NOMO-1 treated with DMSO at 0.1 percent for 48 hours (cell line): Measurements from ENCODE around the gene TFPI.
A peak's percentile ranks its signal among the peaks of the same experiment; 100 is the strongest.

Experiments
- DNase-seq: peaks from one replicate; lab custom pipeline; 2025; ENCODE audit not compliant: unreplicated experiment; lab: John Stamatoyannopoulos, UW

Gene TFPI

DNA sequence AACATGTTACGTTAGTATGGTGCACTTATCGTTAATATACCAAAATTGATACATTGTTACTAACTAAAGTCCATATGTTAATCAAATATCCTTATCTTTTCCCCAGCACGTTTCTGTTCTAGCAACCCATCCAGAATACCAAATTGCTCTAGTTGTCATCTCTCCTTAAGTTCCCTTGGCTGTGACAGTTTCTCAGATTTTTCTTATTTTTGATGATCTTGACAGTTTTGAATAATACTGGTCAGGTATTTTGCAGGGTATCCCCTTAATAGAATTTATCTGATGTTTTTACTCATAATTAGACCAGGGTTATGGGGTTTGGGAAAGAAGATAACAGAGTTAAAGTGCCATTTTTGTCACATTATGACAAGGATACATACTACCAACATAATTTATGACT, 47.8 kb downstream of the TFPI start:
- no peak for DNase-seq

DNA sequence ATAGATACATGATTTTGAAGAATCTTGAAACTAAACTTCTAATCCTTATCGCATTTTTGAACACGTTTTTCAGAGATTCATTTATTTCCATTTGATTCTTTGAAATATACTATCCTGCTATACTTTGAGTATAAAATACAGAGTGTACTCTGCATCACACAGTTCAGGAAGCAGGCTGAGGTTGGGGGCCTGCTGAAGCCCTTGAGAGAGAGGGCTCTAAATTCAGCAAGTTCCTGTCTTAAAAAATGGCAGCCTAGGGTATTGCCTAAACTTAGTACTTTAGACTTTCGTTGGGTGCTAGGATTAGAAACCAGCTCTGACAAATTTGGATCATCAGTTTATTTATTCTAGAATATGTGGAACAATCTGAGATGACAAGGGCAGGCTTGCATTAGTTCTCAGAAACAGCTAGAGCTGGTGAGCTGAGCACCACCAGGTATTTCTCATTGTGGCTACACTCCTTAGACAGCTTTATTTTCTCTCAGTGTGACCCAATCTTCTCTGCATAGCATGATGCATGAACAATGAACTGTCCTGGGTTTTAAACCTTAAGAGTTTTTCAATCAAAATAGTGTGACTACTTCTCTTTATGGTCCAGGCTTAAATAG, 49.1 kb downstream of the TFPI start:
- no peak for DNase-seq

DNA sequence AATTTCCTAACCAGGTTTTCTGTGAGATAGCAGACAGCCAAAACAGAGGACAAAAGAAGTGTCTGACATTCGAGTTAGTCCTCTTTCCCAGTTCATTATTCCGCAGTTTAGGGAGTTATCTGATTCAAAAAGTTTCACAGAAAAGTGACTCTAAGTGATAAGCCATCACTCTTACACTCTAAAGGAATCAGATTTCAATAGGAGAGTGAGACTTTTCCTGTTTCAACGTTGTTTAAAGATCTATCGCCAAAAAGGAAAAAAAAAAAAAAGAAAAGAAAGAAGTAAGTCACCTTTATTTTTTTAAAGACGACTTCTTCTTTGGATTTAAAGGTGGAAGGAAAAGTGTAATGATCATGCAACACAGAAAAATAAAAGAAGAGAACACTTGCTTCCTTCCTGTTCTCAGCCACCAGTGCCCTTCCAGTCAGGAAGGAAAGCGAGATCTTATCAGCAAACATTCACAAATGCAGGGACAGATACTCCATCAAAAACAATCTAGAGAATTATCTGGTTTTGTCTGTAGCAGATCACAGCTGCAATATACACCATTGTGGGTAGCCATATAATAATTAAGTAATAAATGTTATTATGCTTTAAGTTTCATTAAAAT, 49.8 kb downstream of the TFPI start:
- no peak for DNase-seq

DNA sequence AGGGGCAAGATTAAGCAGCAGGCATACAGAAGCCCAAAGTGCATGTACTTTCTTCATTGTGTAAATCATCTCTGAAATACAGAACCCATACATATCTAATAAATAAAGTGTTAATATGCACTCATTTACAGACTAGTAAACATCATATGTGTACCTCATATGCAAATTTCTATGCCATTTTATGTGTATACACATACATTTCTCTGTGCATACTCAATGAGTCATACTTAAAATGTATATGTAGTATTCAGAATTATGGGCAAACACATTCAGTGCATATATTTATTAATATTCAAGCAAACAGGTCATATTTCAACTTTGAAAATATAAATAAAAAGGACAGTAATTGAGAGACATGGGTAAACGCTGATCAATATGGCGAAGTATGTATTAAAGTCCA, 50.5 kb downstream of the TFPI start:
- no peak for DNase-seq

DNA sequence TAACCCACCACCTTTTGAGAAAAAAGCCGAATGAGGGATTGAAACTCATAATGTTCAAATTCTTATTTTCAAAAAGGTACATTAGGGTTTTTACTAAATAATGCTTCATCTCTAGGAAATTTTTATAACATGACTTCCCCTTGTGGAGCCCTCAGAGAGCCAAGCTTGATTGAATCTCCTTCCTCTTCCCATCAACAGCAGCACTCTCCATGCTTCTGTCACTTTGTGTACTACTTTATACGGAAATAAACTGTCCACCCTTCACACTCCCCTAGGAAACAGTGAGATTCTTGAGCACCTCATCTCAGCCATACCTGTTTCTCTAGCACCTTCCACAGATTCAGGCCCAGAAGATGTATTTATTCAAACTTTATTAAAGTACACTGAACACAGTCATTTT, 51.8 kb downstream of the TFPI start:
- no peak for DNase-seq

DNA sequence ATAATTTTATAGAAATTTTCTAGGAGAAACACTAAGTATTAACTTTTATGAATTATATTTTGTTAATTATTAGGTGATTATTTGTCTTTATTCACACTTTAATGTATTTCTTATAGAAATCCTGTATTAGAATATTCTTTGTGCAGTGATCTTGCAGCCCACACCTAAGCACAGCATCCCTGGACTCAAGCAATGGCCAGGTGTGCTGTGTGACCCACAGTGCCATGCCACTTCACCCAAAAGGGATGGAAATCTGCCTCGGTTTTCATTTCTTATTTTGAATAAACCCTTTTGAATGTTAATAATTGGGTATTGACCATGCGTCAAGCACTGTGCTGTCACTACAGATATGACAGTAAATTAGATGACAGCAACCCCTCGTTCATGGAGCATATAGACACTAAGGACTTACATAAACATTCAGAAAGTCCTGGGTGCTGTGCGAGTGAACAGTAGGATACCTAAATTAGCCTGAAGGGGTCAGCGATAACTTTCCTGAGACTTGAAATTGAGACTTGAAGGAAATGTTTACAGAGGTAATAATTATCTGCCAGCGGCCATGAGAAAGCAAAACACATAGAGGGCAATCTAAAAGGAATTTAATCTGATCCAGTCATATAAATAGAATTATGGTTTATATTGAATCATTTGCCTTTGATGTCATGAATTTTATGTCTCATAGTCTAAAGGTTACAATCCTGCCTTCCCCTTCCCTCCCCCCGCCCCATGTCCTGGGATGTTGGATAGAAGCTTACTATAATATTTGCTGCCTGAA, 53.5 kb downstream of the TFPI start:
- DNase-seq, result no peak

DNA sequence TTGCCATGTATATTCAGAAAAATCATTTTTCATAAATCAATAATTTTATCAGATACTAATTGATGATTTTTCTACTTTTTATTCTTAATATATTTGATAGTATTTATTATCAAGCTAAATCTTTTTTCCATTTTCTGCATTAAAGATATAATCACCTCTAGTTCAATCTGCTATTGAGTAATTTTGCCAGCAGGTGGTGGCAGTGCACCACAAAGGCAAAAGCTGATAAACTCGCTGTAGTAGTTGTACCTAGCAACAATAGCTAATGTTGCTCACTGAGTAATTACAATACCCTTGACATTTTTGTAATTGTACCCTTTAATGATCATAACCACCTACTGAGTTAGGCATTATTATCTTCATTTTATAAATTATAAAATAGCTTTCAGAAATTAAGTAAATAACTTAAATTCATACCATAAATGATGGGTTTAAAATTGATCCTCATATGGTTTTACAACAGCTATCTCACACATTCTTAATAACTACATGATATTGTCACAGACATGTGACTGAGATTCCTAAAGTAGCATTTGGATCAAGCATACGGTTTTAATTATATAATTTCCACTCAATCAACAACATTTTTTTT, 54.2 kb downstream of the TFPI start:
- DNase-seq, result peak; percentile 3

DNA sequence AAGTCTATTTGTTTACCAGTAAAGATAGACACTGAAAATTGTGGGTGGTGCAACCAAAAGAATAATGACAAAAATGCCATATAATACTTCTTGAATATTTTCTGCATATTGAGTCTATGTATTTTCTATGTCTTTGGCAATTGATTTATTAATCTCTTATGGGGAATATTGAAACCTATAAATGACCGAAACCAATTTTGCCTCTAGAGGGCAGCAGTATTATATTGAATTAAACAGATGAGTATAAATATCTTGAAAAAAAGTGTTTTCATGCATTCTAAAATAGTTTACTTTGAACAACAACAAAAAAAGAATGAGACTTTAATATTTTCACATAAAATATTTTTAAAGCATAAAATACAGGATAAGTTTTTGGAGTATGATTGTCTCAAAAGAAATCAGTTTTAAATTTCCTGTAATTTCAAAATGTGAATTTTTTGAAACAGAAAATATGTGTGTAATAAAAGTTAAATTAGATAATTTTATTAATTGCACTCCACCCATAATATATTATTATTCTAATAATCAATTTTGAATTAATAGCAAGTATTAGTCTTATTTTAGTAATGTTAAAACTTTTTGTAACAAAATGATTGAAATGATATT, 56.3 kb downstream of the TFPI start:
- DNase-seq, result no peak

DNA sequence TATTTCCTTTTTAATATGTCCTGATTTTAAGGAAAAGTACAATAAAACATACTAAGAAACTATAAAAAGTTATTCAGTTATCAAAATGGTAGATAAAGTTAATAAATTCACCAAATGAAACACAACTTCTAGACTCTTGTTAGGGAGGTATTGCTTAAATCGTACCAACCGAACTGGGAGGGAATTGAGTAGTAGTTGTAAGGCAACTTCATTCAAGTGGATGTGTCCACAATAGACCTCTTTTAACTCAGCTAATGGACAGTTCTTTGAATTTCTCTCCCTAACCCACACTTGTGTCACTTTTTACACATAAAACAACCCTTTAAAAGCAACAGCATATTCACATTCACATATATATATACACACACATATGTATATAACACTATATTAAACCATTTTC, 57.1 kb downstream of the TFPI start:
- no peak for DNase-seq

DNA sequence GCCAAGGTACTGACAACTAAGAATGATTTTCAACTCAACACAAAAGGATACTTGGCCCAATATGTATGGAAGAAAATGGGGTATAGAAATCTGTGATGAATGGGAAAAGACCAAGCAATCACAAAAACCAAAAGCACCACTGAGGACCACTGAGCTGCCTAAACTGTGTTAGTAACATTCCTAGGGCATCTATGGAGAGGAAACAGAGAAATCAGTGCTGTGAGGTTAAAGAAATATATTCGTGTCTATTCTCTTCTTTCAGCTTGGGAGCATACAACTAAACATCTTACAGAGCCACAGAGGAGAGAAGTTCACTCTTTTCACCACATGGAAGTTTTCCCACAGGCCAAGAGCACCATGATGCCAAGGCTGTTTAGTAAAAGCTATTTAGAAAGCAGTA, 58.9 kb downstream of the TFPI start:
- no peak for DNase-seq

DNA sequence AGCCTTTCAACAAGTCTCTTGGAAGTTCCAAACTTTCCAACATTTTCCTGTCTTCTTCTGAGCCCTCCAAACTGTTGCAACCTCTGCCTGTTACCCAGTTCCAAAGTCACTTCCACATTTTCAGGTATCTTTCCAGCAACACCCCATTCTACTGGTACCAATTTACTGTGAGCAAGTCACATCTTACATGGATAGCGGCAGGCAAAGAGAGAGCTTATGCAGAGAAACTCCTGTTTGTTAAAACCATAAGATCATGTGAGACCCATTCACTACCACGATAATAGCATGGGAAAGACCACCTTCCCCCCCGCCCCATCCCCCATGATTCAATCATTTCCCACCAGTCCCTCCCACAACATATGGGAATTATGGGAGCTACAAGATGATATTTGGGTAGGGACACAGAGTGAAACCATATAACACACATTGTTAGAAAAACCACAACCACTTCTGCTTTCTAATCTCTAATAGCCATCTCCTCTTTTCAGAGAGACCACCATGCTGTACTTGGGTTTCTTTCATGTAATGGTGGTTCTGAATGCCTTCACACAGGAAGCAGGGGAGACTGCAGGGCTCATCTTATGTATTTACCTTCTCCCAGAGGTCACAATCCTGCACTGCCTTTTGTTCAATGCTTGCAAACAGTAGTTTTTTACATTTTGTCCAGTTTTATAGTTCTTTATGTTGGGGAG, 60.2 kb downstream of the TFPI start:
- no peak for DNase-seq

DNA sequence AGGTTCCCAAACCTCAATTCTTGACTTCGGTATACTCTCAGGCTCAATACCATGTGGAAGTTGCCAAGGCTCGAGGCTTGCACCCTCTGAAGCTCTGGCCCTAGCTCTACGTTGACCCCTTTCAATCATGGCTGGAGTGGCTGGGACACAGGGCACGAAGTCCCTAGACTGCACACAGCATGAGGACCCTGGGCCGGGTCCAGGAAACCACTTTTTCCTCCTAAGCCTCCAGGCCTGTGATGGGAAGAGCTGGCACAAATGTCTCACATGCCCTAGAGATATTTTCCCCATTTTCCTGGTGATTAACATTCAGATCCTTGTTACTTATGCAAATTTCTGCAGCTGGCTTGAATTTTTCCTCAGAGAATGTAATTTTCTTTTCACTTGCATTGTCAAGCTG, 61.1 kb downstream of the TFPI start:
- DNase-seq, result no peak

DNA sequence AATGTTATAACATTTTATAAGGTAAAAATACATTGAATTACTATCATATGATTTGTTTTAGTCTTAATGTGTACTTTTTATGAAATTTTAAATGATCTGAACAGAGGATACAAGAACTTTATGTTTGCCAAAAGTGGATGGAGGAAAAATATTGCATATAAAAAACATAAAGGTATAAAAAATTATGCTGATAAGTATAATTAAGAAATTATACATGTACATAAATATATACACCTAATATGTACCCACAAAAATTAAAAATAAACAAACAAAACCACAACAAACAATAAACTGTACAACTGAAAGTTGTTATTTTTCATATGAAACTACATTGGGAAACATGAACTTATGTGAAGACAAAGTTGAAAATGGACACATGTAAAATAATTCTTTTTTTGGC, 68.0 kb downstream of the TFPI start:
- no peak for DNase-seq

DNA sequence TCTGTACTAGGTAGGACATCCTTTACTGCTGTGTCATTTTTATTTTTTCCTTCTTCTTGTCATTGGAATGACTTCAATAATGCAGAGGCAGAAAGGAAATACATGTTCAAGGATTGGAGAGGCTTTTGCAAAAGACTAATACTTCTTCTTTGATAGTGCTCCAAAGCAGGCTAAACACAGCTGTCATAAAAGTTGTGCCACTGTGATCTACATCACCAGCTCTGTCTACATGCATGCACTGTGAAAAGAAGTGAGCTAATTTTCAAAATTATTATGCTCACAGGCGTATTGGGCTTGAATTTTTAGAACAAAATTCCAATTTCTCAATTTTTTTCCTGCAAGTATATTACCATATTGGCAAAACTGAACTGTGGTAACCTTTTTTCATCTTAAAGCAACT, 68.7 kb downstream of the TFPI start:
- DNase-seq, result no peak

DNA sequence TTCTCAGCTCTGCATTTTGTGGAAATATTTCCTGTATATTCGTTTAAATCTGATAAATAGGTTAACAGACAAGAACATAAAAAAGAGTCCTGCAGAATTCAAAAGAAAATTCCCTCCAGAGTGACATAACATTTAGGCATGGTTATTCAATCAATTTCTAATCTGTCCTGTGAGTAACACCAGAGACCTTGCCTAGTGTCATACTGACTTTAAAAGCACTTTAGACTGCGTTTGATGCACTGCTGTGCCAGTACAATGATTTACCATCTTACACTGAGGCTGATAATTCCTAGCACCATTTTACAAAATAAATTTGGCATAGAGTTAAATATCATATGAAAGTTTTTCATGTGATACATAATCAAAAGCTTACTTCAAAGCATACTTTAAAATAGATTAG, 70.7 kb downstream of the TFPI start:
- DNase-seq, result no peak

DNA sequence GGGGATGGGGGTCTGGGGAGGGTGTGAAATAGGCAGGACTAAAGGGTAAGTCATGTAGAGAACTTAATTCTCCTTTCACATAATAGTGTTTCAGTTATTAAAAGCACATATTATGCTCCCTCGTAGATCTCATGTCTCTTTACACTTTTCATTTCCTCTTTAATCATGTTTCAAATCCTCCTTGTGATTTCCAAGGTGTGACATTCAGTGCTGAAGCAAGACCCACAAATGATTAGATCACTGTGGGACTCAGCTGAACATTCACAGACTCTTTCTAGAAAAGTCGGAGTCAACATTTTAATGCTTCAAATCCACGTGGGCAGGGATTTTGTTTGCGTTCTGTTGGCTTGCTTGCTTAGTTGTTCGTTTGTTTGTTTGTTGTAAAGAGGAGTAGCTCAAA, 71.4 kb downstream of the TFPI start:
- DNase-seq, result no peak

DNA sequence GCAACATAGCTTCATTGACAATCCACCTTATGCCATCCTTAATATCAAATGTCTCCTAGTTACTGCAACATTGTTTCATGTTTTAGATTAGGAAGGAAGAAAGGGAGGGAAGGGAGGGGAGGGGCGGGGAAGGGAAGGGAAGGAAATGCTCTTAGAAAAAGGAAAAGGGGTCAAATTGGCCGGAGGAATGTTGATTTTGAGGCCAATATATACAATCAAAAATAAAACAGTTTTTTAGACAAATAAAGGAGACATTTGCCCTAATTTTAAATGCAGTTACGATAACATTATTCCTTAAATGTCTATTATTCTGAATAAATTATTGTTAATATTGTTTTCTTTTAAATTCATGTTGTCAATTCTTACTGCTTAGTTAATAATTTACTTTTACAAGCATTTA, 72.7 kb downstream of the TFPI start:
- DNase-seq, result no peak

DNA sequence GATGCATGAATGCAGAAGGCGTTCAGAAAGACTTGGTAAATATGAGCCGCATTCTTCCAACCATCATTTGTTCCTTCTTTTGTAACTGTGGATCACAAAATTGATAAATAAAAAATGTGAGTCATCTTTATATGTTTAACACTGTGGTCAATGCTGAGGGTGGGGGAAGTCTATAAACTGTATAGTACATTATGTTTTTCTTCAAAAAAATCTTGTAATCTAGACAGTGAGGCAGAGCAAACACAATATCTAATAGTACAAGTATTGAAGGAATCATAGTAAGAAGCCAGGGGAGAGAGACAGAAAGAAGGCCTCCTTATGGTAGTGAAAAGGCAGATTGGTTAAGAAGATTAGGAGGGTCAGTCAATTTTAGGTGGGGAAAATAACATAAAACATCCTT, 75.5 kb downstream of the TFPI start:
- DNase-seq, result no peak

DNA sequence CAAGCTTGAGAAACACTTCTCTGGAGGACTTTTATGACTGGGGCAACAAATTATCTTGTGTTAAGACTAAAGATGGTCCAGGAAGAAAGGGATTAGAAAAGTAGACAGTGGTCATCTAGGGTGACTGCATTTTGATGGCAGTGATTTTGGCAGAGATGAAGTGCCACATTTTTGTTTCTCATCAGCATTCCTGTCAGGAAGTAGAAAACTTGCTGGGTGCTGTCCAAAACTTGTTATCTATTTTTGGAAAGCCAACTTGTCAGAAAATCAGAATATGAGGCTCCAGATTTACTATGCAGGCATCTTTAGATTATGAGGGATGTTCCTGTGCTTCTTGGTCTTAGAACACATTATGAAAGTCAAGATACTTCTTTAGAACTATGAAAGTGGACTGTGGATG, 77.2 kb downstream of the TFPI start:
- DNase-seq, result no peak

DNA sequence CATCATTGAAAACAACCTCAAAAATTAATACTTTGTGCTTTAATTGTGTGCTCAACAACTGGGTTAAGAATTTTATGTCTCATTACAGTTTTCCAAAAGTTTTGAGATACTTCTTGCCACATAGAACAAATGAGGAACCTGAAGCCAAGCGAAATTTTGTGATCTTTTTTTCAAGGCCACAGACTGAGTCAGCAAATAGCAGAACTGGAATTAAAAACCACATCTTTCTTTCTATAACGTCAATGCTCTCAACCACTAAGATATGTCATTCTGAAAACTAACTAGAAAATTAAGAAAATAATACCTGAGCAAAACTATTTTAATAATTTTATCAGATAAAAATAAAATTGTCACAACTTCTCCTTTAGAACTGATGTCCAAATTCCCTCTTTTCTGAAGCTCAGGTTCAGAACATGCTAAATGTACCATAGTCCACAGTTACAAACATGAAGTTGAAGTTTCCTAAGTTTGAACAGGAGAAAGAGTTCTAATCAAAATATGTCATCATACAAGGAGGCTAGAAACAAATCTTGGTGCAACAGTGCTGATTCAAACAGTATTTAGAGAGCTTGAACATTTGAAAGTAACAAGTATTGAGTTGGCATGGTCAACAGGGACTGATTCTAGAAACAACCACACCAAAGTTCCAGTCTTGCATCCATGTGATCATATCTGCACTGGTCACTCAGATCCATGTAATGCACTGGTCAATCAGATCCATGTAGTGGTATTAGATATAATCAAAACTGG, 78.6 kb downstream of the TFPI start:
- peak; percentile 61 for DNase-seq

DNA sequence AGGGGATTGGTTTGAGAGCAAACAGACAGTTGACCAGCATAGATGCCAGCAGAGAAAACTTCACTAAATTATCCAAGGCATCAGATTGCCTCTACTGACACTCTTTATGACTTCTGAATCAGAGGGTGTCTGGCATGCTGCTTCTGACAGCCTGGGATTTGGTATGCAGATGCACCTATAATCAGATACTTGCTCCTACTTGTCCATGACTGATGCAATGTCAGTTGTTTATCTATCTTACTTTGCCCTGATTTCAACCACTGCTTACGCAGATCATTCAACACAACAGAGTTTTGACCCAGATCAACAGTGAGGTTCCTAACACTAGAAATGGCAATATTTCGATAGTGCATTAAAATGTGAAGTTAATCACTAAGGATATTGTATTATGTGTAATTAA, 83.5 kb downstream of the TFPI start:
- no peak for DNase-seq
